ES-I3 (cell line): Measurements from ENCODE around the gene TCL1B.
"Not testable (repeated sequence)": the region's sequence is repeated elsewhere in the genome, so short reads cannot be mapped to it uniquely, and the experiment has no call there.

Source experiments
- H3K36me3 ChIP-seq: 2 replicates; pipeline ENCODE4 v1.6.1; 2013; ENCODE audit warnings: mild to moderate bottlenecking, low read length, control low read depth, moderate library complexity; ENCODE audit not compliant: insufficient read depth
- H3K4me1 ChIP-seq: 2 replicates; pipeline ENCODE4 v1.6.1; 2013; ENCODE audit warnings: mild to moderate bottlenecking, control low read depth, low read length; ENCODE audit not compliant: insufficient read depth
- H3K9ac ChIP-seq: 2 replicates; pipeline ENCODE4 v1.6.1; 2013; ENCODE audit warnings: low read depth, mild to moderate bottlenecking, low read length, moderate library complexity
- H3K9me3 ChIP-seq: 2 replicates; pipeline ENCODE4 v1.6.1; 2013; ENCODE audit warnings: mild to moderate bottlenecking, low read length, moderate library complexity; ENCODE audit not compliant: control insufficient read depth, insufficient read depth

The TCL1B gene

DNA sequence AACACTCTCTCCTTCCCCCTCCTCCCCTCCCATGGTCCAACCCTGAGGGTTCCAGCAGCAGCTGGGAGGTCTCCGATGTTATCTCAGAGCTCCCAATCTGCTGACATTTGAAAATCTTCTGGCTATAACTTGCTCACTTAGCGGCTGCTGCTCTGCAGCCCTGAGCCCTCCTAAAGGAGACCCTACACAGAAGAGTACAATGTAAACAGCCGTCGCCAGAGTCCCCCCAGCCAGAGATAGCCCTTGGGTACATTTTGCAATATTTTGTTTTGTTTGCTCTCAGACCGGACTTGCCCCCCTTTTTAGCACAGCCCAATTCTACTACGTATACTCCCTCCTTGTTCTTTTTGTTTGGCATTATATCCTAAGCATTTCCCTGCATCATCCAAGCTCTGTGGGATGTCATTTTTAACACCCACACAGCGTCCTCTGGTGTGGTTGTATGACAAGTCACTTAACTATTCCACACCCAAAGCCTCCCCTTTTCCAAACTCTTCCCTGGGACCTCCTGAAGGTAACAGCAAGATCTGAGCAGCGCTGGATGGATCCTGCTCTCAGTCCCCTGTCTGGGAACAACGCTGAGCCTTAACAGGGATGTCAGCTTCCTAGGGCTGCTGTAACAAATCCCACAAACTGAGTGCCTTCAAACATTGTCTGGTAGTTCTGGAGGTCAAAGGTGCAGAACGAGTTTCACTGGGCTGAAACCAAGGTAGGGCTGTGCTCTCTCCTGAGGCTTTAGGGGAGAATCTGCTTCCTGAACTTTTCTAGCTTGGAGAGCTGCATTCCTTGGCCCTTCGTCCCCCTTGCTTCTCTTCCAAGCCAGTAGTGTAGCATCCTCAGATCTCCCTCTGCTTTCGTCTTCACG lies 25.3 kb upstream of the TCL1B start:
- H3K9me3 ChIP-seq, result no peaks in the 10 kb centered on the region
- no peaks in the 10 kb centered on the region for H3K36me3 ChIP-seq
- H3K4me1 ChIP-seq, result peaks cover 3% of the 10 kb centered on the region
- no peak overlapping the region for H3K9ac ChIP-seq

GRCh38 chr14:95662376-95663186 lies 23.6 kb upstream of the TCL1B start:
- no peaks in the 10 kb centered on the region for H3K9me3 ChIP-seq
- peaks cover 11% of the 10 kb centered on the region for H3K4me1 ChIP-seq
- no peak overlapping the region for H3K9ac ChIP-seq
- no peaks in the 10 kb centered on the region for H3K36me3 ChIP-seq

- Histone ChIP-seq H3K9me3 (no peaks in the 10 kb centered on the region), H3K36me3 (no peaks in the 10 kb centered on the region), H3K4me1 (peaks cover 12% of the 10 kb centered on the region), H3K9ac (no peak overlapping the region)
Measured at GRCh38 chr14:95663226-95663797, 22.9 kb upstream of the TCL1B start.

GRCh38 chr14:95664066-95664465 lies 22.2 kb upstream of the TCL1B start:
- peaks cover 12% of the 10 kb centered on the region for H3K4me1 ChIP-seq
- no peaks in the 10 kb centered on the region for H3K36me3 ChIP-seq
- H3K9me3 ChIP-seq, result no peaks in the 10 kb centered on the region
- no peak overlapping the region for H3K9ac ChIP-seq

GRCh38 chr14:95664546-95664945 lies 21.7 kb upstream of the TCL1B start:
- H3K36me3 ChIP-seq, result no peaks in the 10 kb centered on the region
- H3K9me3 ChIP-seq, result no peaks in the 10 kb centered on the region
- no peak overlapping the region for H3K9ac ChIP-seq
- H3K4me1 ChIP-seq, result peaks cover 12% of the 10 kb centered on the region

DNA sequence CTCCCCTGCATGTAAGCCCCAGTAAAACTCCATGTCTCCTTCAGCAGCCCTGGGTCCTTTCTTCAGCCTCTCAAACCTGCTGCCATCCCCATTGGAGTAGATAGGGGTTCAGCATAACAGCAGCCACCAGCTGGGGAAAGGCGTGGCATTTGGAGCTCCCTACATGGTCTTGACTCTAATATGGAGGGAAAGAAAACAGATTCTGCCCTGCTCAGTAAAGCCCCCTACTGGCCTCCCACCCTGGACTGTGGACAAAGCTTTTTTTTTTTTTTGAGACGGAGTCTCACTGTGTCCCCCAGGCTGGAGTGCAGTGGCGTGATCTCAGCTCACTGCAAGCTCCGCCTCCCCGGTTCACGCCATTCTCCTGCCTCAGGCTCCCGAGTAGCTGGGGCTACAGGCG lies 20.7 kb upstream of the TCL1B start:
- H3K9me3 ChIP-seq, H3K36me3 ChIP-seq, H3K9ac ChIP-seq: not testable (repeated sequence)
- H3K4me1 ChIP-seq, result peaks cover 12% of the 10 kb centered on the region

DNA sequence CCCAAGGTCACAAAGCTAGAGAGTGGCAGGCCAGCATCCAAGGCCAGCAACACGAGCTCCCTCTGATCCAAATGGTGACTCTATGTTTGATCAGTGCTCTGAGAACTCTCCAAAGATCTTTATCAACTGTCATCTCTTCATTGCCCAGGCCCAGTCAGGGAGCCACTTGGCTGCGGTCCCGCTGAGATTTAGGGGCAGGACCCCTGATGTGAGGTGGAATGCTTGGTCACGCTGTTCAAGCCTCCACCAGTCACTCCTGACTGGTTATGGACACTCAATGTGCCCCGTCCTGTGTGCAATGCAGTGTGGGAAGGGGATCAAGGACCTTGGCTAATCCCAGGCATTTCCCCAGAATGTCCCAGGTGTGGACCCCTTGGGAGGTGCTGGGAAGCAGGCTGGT lies 19.8 kb upstream of the TCL1B start:
- H3K9ac ChIP-seq, result no peak overlapping the region
- no peaks in the 10 kb centered on the region for H3K9me3 ChIP-seq
- H3K36me3 ChIP-seq, result no peaks in the 10 kb centered on the region
- H3K4me1 ChIP-seq, result peaks cover 12% of the 10 kb centered on the region

DNA sequence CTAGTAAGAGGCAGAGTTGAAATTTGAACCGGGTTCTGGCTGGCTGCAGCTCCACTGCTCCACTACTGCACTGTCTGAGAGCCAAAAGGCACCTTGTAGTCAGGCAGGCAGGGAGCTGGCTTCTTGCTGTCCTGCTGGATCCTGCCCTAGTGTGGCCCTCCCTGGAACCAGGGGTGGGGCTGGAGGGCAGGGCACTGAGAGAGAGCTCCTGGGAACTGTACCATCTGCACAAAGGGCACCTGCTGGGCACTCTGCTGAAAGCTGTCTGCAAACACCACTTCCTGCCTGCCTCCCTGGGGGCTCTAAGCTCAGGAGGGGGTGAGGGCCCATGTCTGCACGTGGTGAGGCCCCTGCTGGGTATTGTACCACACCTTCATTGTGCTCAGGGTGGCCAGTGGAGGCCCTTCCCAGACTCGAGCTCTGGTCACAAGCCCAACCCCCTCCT lies 19.0 kb upstream of the TCL1B start:
- H3K4me1 ChIP-seq, result peaks cover 12% of the 10 kb centered on the region
- H3K9ac ChIP-seq, result no peak overlapping the region
- no peaks in the 10 kb centered on the region for H3K36me3 ChIP-seq
- H3K9me3 ChIP-seq, result no peaks in the 10 kb centered on the region

GRCh38 chr14:95668235-95668772 lies 17.9 kb upstream of the TCL1B start:
- H3K9ac ChIP-seq, result no peak overlapping the region
- H3K9me3 ChIP-seq, result no peaks in the 10 kb centered on the region
- no peaks in the 10 kb centered on the region for H3K36me3 ChIP-seq
- H3K4me1 ChIP-seq, result peaks cover 8% of the 10 kb centered on the region; the same call in 1 of the 2 replicates

GRCh38 chr14:95674613-95675012 lies 11.6 kb upstream of the TCL1B start:
- Histone ChIP-seq H3K36me3 (no peaks in the 10 kb centered on the region), H3K4me1 (no peaks in the 10 kb centered on the region), H3K9me3 (peaks cover 7% of the 10 kb centered on the region; the same call in 1 of the 2 replicates), H3K9ac (no peak overlapping the region)

DNA sequence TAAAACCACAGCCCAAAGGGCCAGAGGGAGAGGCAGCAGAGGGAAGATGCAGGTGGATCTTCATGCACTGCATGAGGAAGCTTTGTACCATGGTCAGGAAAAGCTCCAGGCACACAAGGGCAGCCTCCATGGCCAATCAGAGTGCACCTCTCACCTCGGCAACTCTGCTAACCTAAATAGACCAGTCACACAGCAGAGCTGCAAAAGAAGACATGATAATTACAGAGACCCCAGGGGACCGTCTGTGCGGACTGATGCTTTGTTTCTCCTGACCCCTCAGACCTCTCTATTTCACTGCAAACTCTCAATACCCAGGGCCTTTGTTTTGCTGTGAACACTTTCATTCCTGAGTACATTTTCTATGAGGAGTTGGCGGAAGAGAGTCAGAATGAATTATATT lies 10.7 kb upstream of the TCL1B start:
- Histone ChIP-seq H3K9me3 (peaks cover 7% of the 10 kb centered on the region; the same call in 1 of the 2 replicates), H3K4me1 (peaks cover 7% of the 10 kb centered on the region; the same call in 1 of the 2 replicates), H3K36me3 (no peaks in the 10 kb centered on the region), H3K9ac (no peak overlapping the region)

GRCh38 chr14:95677179-95677835 lies 8.9 kb upstream of the TCL1B start:
- Histone ChIP-seq H3K9ac (no peak overlapping the region), H3K4me1 (peaks cover 9% of the 10 kb centered on the region; the same call in 1 of the 2 replicates), H3K9me3 (peaks cover 7% of the 10 kb centered on the region; the same call in 1 of the 2 replicates), H3K36me3 (no peaks in the 10 kb centered on the region)

GRCh38 chr14:95679148-95679815 lies 6.9 kb upstream of the TCL1B start:
- no peaks in the 10 kb centered on the region for H3K36me3 ChIP-seq
- peaks cover 7% of the 10 kb centered on the region; the same call in 1 of the 2 replicates for H3K9me3 ChIP-seq
- H3K9ac ChIP-seq, result no peak overlapping the region
- peaks cover 9% of the 10 kb centered on the region; the same call in 1 of the 2 replicates for H3K4me1 ChIP-seq
